Endometrial microvascular endothelial cells (primary cell): ENCODE results near the gene SLC22A25. TPM values are rescaled to one million over a fixed set of nuclear protein-coding genes. Genes with fewer than 3 reads are reported as not detected.
"Not testable (repeated sequence)": the region's sequence is repeated elsewhere in the genome, so short reads cannot be mapped to it uniquely, and the experiment has no call there.

Experiments used
- in situ Hi-C: cut with HindIII; loops from 2 replicates; pipeline ENCODE4 v1.10.0; 2017; ENCODE audit warnings: low sequenced_read_pairs, low pct_unique_long_range_greater_than_20kb; ENCODE audit errors: inconsistent ontology term
- total RNA-seq: library from RNA; depleted of rRNA; stranded (reverse); fragments of >200 nt; gene quantifications from one replicate; pipeline ENCODE4 v1.2.3, GENCODE V29; 2015; ENCODE audit errors: inconsistent ontology term

SLC22A25 gene
- total RNA-seq, 1 donor from 2014 or later: not detected

DNA sequence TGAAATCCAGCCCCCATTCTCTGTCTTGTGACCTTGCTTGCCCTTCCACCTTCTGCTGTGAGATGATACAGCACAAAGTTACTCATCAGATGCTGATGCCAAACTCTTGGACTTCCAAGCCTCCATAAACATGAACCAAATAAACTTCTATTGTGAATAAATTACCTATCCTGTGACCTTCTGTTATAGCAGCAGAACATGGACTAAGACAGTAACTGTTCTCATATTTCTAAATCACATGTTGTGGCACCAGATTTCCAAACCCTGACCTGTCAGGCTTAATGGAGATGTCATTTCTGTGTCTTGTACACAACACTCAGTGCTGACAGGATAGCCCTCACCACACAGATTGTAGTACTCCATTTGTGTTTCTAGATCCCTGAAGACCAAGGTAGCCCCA lies 6.0 kb downstream of the SLC22A25 start:
- in situ Hi-C loops: no loop called here

DNA sequence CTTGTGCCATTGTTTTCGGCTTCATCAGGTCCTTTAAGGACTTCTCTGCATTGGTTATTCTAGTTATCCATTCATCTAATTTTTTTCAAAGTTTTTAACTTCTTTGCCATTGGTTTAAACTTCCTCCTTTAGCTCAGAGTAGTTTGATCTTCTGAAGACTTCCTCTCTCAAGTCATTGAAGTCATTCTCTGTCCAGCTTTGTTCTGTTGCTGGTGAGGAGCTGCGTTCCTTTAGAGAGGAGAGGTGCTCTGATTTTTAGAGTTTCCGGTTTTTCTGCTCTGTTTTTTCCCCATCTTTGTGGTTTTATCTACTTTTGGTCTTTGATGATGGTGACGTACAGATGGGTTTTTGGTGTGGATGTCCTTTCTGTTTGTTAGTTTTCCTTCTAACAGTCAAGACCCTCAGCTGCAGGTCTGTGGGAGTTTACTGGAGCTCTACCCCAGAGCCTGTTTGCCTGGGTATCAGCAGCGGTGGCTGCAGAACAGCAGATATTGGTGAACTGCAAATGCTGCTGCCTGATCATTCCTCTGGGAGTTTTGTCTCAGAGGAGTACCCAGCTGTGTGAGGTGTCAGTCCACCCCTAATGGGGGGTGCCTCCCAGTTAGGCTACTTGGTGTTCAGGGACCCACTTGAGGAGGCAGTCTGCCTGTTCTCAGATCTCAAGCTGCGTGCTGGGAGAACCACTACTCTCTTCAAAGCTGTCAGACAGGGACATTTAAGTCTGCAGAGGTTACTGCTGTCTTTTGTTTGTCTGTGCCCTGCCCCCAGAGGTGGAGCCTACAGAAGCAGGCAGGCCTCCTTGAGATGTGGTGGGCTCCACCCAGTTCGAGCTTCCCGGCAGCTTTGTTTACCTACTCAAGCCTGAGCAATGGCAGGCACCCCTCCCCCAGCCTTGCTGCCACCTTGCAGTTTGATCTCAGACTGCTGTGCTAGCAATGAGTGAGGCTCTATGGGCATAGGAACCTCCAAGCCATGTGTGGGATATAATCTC lies 7.6 kb downstream of the SLC22A25 start:
- in situ Hi-C loops: not testable (repeated sequence)

DNA sequence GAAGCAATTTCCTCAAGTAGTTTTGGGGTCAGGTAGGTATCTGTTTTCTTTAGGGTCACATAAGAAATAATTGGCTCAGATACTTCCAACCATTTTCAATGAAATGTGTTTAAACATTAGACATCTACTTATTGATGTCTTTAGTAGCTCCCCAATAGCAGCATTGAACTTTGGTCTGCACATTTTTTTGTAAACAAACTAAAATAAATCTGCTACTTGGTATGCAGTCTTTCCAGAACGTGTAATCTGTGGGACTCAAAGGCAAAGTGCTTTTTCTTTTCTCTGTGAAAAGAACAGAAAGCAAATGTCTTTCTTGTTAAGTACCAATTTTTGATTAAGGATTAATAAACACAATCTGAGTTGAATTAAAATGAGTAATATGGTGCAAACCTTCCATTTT lies 13.6 kb downstream of the SLC22A25 start:
- in situ Hi-C loops: no loop called here

DNA sequence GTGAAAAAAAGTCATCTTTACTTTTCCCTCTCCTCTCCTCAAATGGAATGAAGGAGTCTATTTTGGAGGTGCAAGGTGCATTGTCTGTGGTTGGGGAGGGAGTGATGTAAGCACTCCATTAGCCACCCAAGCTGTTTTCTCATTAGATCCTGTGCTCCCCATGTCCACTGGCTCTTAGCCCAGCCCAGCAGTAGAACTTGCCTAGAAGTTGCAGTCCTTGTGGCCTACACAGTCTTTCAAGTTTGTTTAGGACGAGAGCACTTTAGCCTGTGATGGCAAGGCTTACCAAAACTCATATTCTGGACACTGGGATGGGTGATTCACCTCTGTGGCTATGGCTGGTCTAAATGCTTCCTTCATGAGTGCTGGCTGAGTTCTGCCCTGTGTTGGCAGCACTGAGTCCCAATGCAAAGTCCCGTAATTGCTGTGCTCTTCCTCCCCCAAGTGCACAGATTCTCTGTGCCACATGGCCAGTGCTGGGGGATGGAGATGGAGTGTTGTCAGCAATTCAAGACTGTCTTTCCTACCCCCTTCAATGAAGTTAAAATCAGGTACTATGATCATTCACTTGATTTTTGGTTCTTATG lies 15.8 kb downstream of the SLC22A25 start:
- in situ Hi-C loops: no loop called here

DNA sequence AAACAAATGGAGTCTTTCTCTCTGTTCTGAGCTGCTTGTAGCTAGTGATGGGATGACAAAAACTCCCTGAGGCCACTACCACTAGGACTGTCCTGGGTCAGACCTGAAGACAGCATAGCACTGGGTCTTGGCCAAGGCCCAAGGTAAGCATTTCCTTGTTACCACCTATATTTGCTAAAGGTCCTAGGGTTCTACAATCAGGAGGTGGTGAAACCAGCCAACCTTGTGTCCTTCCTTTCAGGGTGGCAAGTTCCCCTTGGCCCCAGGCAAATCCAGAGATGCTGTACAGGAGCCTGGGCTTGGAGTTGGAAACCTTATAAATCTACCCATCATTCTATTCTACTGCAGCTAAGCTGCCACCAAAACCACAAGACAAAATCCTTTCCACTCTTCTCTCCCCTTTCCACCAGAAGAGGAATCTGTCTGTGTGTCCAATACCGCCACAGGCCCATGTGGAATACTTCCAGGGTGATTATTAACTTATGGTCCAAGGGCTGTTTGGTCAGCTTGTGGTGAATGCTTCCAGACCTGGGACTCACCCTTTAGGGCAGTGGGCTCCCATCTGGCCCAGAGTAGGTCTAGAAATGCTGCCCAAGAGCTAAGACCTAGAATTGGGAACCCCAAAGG lies 16.8 kb downstream of the SLC22A25 start:
- in situ Hi-C loops: no loop called here

DNA sequence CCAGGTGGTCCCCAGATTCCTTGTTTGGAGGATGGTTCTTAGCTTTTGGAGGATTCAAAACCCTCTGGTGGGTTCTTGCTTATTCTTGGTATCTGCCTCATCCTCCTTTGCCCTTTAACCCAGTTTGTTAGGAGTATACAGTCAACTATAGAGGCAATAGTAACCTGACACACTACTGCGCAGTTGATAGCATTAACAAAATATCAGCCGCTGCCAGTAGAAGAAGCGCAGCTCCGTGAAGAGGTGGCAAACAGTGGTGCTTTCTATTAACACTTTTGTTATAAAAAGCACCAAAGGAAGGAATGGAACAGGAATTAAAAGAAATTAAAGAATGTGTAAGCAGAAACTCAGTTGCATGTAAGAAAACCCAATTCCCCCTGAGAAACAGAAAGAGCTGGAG lies 29.3 kb downstream of the SLC22A25 start:
- in situ Hi-C loops: no loop called here

DNA sequence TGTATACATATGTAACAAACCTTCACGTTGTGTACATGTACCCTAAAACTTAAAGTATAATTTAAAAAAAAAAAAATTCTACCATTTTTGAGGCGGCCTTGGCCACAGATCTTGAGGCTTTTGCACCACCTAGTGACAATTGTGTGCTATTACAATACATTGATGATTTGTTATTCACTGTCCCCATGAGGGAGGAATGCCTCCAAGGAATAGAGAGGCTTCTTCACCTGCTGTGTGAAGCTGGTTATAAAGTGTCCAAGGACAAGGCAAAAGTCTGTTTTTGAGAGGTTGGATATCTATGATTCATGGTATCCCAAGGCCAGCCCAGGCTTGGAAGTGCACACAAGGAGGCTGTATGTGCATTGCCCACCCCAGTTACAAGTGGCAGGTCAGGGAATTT lies 30.7 kb downstream of the SLC22A25 start:
- in situ Hi-C loops: no loop called here

DNA sequence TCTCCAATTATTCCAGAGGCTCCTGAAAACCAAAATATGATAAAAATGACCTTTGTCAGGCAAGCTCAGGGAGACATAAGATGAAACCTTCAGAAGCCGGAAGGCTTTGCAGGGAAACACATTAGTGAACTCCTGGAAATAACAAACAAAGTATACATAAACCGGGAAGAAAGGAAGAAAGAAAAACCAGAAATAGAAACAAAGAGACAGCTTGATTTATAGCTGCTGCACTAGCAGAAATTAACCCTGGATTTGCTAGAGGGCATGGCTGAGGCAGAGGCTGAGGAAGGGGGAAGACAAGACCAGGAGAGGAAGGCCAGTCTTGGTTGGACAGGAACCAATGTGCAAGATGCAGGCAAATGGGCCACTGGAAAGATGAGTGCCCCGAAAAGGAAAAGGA lies 33.3 kb downstream of the SLC22A25 start:
- in situ Hi-C loops: no loop called here

Other genes with a start within 250 kb of the SLC22A25 start
- not detected for gene SLC22A8, start 227.8 kb downstream of the SLC22A25 start, total RNA-seq
- not detected for gene SLC22A24, start 99.4 kb downstream of the SLC22A25 start, total RNA-seq
- gene SLC22A9, start 126.2 kb upstream of the SLC22A25 start, total RNA-seq: not detected
- gene PLAAT5, start 247.6 kb upstream of the SLC22A25 start, total RNA-seq: not detected